Measurements from ENCODE around the gene CHD3. TPM values are rescaled to one million over a fixed set of nuclear protein-coding genes. Genes with fewer than 3 reads are reported as not detected.
"Not testable (repeated sequence)": the region's sequence is repeated elsewhere in the genome, so short reads cannot be mapped to it uniquely, and the experiment has no call there.

The CHD3 gene
- total RNA-seq, 4 donors from 2014 or later, result 78.9 to 117 (median 91.4) TPM

- H3K27ac ChIP-seq, result no peak overlapping the region
- peaks cover 18 to 23% of the 10 kb centered on the region in 2 donors for H3K36me3 ChIP-seq
- 68 to 70% methylated on average over 5 of the region's 5 CpGs for WGBS, 2 donors
- DNase-seq, result no peak
- H3K4me1 ChIP-seq, result no peaks in the 10 kb centered on the region
- H3K9me3 ChIP-seq, result no peaks in the 10 kb centered on the region
- H3K4me3 ChIP-seq (replicated peaks in 1 of 3), result no peak overlapping the region
- no peaks in the 10 kb centered on the region for H3K27me3 ChIP-seq
- TF ChIP-seq POLR2A (IDR thresholded peaks at IDR 0.05), result no peak
- TF ChIP-seq, protein P1, sequence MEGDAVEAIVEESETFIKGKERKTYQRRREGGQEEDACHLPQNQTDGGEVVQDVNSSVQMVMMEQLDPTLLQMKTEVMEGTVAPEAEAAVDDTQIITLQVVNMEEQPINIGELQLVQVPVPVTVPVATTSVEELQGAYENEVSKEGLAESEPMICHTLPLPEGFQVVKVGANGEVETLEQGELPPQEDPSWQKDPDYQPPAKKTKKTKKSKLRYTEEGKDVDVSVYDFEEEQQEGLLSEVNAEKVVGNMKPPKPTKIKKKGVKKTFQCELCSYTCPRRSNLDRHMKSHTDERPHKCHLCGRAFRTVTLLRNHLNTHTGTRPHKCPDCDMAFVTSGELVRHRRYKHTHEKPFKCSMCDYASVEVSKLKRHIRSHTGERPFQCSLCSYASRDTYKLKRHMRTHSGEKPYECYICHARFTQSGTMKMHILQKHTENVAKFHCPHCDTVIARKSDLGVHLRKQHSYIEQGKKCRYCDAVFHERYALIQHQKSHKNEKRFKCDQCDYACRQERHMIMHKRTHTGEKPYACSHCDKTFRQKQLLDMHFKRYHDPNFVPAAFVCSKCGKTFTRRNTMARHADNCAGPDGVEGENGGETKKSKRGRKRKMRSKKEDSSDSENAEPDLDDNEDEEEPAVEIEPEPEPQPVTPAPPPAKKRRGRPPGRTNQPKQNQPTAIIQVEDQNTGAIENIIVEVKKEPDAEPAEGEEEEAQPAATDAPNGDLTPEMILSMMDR (IDR thresholded peaks at IDR 0.05), result no peak
- intact Hi-C loops (cut with DNase I), result no loop called here
These were observed 62.7 kb downstream of the CHD3 start for GRCh38 chr17:7951143-7951792.

DNA sequence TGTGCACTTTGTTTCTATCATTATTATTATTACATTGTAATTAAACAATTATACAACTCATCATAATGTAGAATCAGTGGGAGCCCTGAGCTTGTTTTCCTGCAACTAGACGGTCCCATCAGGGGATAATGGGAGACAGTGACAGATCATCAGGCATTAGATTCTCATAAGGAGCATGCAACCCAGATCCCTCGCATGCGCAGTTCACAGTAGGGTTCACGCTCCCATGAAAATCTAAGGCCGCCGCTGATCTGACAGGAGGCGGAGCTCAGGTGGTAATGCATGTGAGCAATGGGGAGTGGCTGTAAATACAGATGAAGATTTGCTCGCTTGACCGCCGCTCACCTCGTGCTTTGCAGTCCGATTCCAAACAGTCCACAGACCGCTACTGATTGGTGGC is 64.7 kb downstream of the CHD3 start:
- H3K4me1 ChIP-seq; H3K36me3 ChIP-seq; H3K27ac ChIP-seq; intact Hi-C loops (cut with DNase I); H3K9me3 ChIP-seq; DNase-seq; H3K4me3 ChIP-seq (replicated peaks in 1 of 3); H3K27me3 ChIP-seq: not testable (repeated sequence)
- 93 to 94% methylated on average over 13 of the region's 13 CpGs for WGBS, 2 donors

DNA sequence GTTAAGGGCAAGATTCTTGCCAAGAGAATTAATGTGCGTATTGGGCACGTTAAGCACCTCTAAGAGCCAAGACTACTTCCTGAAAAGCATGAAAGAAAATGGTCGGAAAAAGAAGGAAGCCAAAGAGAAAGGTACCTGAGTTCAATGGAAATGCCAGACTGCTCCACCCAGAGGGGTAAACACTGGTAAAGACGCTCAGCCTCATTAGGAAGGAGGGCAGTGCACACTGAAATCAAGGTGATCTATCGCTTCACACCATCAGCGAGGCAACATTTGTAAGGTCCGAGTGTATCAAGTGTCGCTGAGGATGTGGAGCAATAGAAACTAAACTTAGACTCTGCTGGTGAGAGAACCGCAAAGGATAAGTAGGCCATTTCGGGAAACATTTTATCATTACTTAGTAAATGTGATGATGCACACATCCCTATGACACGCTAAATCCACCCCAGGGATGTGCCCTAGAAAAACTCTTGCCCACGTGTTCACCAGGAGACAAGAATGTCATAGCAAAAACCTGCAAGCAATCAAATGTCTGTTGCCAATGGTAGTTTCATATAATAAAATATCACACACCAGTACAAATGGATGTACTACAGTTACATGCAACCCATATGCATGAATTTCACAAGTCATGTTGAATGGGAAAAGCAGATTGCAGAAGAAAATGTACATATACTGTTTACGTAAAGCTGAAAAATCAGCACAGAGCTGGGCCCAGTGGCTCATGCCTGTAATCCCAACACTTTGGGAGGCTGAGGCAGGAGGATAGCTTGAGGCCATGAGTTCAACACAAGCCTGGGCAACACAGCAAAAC is 67.0 kb downstream of the CHD3 start:
- no peak for TF ChIP-seq POLR2A (IDR thresholded peaks at IDR 0.05)
- TF ChIP-seq, protein P1 (IDR thresholded peaks at IDR 0.05), result no peak
- no peak for DNase-seq
- WGBS, 2 donors, result 78 to 80% methylated on average over 13 of the region's 13 CpGs
- Histone ChIP-seq H3K27ac (no peak overlapping the region), H3K4me1 (no peaks in the 10 kb centered on the region), H3K27me3 (no peaks in the 10 kb centered on the region), H3K4me3 (replicated peaks in 1 of 3) (no peak overlapping the region), H3K9me3 (no peaks in the 10 kb centered on the region), H3K36me3 (no peaks in the 10 kb centered on the region)
- intact Hi-C loops (cut with DNase I), result no loop called here

GRCh38 chr17:7956228-7956965 is 67.8 kb downstream of the CHD3 start:
- H3K27me3 ChIP-seq, result no peaks in the 10 kb centered on the region

More at GRCh38 chr17:7956228-7956965, 67.8 kb downstream of the CHD3 start:
- TF ChIP-seq, protein P1 (IDR thresholded peaks at IDR 0.05), result no peak
- no peak for TF ChIP-seq POLR2A (IDR thresholded peaks at IDR 0.05)
- intact Hi-C loops (cut with DNase I), result no loop called here
- H3K4me1 ChIP-seq, result no peaks in the 10 kb centered on the region
- no peaks in the 10 kb centered on the region for H3K9me3 ChIP-seq
- 74 to 80% methylated on average over 11 of the region's 11 CpGs for WGBS, 2 donors
- no peak overlapping the region for H3K27ac ChIP-seq
- DNase-seq, result no peak
- H3K36me3 ChIP-seq, result no peaks in the 10 kb centered on the region
- no peak overlapping the region for H3K4me3 ChIP-seq (replicated peaks in 1 of 3)

Data from thyroid gland (tissue), 4 donors.